IMR-90 (cell line): ENCODE data around the gene TEAD1.

ENCODE experiments used
- CEBPB ChIP-seq: IDR thresholded peaks from 2 replicates; pipeline ENCODE4 v1.6.1; 2012; ENCODE audit warnings: low read depth, low read length, improper control_type of control experiment
- CHD1 ChIP-seq: IDR thresholded peaks from 2 replicates; pipeline ENCODE4 v1.6.1; 2012; ENCODE audit warnings: low read depth, low read length, improper control_type of control experiment
- FOS ChIP-seq: fragments of 150-350 bp; IDR thresholded peaks from 2 replicates; pipeline ENCODE4 v1.6.1; 2016; ENCODE audit warnings: low read depth, low read length
- MAZ ChIP-seq: IDR thresholded peaks from 2 replicates; pipeline ENCODE4 v1.6.1; 2012; ENCODE audit warnings: low read depth, mild to moderate bottlenecking, low read length, improper control_type of control experiment, moderate library complexity, borderline replicate concordance
- MXI1 ChIP-seq: IDR thresholded peaks from 2 replicates; pipeline ENCODE4 v1.6.1; 2012; ENCODE audit warnings: low read depth, mild to moderate bottlenecking, low read length, moderate library complexity, borderline replicate concordance
- NFE2L2 ChIP-seq: fragments of 150-350 bp; IDR thresholded peaks from 2 replicates; pipeline ENCODE4 v1.6.1; 2016; ENCODE audit warnings: low read depth, mild to moderate bottlenecking, low read length
- POLR2A ChIP-seq: IDR thresholded peaks from 2 replicates; pipeline ENCODE4 v1.6.1; 2012; ENCODE audit warnings: mild to moderate bottlenecking, low read depth, low read length
- RAD21 ChIP-seq: IDR thresholded peaks from 2 replicates; pipeline ENCODE4 v1.6.1; 2012; ENCODE audit warnings: low read length, improper control_type of control experiment
- RCOR1 ChIP-seq: IDR thresholded peaks from 2 replicates; pipeline ENCODE4 v1.6.1; 2012; ENCODE audit warnings: mild to moderate bottlenecking, low read length, improper control_type of control experiment; ENCODE audit not compliant: insufficient replicate concordance
- RFX5 ChIP-seq: IDR thresholded peaks from 2 replicates; pipeline ENCODE4 v1.8.0; 2012; ENCODE audit warnings: low read depth, mild to moderate bottlenecking, low read length, moderate library complexity
- SMC3 ChIP-seq: fragments of 150-350 bp; IDR thresholded peaks from 2 replicates; pipeline ENCODE4 v1.6.1; 2016; ENCODE audit warnings: low read depth, mild to moderate bottlenecking, antibody characterized with exemption, low read length, moderate library complexity
- TF ChIP-seq, protein P1 (sequence below): conservative IDR thresholded peaks from 2 replicates; pipeline ENCODE4 v1.5.1; 2012; ENCODE audit warnings: mild to moderate bottlenecking, low read depth, low read length, improper control_type of control experiment
- TF ChIP-seq, protein P2 (sequence below): fragments of 150-350 bp; IDR thresholded peaks from 2 replicates; pipeline ENCODE4 v1.6.1; 2016; ENCODE audit warnings: low read depth, mild to moderate bottlenecking, low read length, moderate library complexity, borderline replicate concordance

DNA sequence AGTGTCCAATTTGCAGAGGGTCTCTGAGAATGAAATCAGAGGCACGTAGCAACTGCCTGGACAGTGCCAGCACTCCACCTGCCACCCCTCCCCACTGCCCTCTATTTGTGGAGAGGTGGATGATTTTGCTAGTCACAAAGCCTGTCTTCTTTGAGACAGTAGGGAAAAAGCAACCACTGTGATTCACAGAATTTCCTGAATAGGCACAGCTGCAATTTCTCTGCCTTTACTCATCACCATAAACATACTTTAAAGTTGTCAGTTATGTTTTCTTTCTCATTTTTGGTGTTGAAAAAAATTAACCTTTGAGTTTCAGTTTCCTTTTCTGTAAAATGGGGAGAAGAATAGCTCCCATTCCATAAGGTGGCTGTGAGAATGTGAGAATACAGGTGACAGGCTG is 134.3 kb downstream of the TEAD1 start:
- TF ChIP-seq, protein P1, sequence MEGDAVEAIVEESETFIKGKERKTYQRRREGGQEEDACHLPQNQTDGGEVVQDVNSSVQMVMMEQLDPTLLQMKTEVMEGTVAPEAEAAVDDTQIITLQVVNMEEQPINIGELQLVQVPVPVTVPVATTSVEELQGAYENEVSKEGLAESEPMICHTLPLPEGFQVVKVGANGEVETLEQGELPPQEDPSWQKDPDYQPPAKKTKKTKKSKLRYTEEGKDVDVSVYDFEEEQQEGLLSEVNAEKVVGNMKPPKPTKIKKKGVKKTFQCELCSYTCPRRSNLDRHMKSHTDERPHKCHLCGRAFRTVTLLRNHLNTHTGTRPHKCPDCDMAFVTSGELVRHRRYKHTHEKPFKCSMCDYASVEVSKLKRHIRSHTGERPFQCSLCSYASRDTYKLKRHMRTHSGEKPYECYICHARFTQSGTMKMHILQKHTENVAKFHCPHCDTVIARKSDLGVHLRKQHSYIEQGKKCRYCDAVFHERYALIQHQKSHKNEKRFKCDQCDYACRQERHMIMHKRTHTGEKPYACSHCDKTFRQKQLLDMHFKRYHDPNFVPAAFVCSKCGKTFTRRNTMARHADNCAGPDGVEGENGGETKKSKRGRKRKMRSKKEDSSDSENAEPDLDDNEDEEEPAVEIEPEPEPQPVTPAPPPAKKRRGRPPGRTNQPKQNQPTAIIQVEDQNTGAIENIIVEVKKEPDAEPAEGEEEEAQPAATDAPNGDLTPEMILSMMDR: no peak
- no peak for TF ChIP-seq RCOR1
- no peak for TF ChIP-seq POLR2A
- TF ChIP-seq MXI1: no peak
- TF ChIP-seq, protein P2, sequence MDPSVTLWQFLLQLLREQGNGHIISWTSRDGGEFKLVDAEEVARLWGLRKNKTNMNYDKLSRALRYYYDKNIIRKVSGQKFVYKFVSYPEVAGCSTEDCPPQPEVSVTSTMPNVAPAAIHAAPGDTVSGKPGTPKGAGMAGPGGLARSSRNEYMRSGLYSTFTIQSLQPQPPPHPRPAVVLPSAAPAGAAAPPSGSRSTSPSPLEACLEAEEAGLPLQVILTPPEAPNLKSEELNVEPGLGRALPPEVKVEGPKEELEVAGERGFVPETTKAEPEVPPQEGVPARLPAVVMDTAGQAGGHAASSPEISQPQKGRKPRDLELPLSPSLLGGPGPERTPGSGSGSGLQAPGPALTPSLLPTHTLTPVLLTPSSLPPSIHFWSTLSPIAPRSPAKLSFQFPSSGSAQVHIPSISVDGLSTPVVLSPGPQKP: no peak
- 0 out of 2 replicates have a peak, but pooled peaks have one; percentile 9 for TF ChIP-seq FOS
- TF ChIP-seq RFX5: no peak
- TF ChIP-seq CHD1: no peak
- TF ChIP-seq NFE2L2: no peak
- TF ChIP-seq CEBPB: no peak
- TF ChIP-seq RAD21: peak; percentile 17; the same call in 1 of the 2 replicates
- no peak for TF ChIP-seq MAZ
- no peak for TF ChIP-seq SMC3
